ENCODE measurements around the gene HNF1A. TPM values are rescaled to one million over a fixed set of nuclear protein-coding genes. Genes with fewer than 3 reads are reported as not detected.

HNF1A gene
- total and polyA plus RNA-seq, 9 of the 15 experiments (the other 6 are each of a cell fraction or from before 2014, with no cell fraction given): not detected

- TF ChIP-seq, protein P1, sequence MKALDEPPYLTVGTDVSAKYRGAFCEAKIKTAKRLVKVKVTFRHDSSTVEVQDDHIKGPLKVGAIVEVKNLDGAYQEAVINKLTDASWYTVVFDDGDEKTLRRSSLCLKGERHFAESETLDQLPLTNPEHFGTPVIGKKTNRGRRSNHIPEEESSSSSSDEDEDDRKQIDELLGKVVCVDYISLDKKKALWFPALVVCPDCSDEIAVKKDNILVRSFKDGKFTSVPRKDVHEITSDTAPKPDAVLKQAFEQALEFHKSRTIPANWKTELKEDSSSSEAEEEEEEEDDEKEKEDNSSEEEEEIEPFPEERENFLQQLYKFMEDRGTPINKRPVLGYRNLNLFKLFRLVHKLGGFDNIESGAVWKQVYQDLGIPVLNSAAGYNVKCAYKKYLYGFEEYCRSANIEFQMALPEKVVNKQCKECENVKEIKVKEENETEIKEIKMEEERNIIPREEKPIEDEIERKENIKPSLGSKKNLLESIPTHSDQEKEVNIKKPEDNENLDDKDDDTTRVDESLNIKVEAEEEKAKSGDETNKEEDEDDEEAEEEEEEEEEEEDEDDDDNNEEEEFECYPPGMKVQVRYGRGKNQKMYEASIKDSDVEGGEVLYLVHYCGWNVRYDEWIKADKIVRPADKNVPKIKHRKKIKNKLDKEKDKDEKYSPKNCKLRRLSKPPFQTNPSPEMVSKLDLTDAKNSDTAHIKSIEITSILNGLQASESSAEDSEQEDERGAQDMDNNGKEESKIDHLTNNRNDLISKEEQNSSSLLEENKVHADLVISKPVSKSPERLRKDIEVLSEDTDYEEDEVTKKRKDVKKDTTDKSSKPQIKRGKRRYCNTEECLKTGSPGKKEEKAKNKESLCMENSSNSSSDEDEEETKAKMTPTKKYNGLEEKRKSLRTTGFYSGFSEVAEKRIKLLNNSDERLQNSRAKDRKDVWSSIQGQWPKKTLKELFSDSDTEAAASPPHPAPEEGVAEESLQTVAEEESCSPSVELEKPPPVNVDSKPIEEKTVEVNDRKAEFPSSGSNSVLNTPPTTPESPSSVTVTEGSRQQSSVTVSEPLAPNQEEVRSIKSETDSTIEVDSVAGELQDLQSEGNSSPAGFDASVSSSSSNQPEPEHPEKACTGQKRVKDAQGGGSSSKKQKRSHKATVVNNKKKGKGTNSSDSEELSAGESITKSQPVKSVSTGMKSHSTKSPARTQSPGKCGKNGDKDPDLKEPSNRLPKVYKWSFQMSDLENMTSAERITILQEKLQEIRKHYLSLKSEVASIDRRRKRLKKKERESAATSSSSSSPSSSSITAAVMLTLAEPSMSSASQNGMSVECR (CRISPR knock-in tag; IDR thresholded peaks at IDR 0.05): no peak
- TF ChIP-seq POLR2G (IDR thresholded peaks at IDR 0.05; ENCODE audit: low read depth, low read length) (no peak), RHOXF2B (CRISPR knock-in tag; conservative IDR thresholded peaks at IDR 0.05) (no peak), ZNF217 (CRISPR knock-in tag; IDR thresholded peaks at IDR 0.05) (no peak), KDM5B (IDR thresholded peaks at IDR 0.05; ENCODE audit: insufficient replicate concordance, low read depth, low read length) (no peak), HCFC1 (IDR thresholded peaks at IDR 0.05; ENCODE audit: low read depth, low read length) (no peak), GABPA (tag; conservative IDR thresholded peaks at IDR 0.05; ENCODE audit: low read depth) (no peak), MIER1 (IDR thresholded peaks at IDR 0.05; ENCODE audit: low read depth) (no peak), GTF3C2 (IDR thresholded peaks at IDR 0.05; ENCODE audit: borderline replicate concordance, extremely low read depth, insufficient read length) (no peak), BCOR (IDR thresholded peaks at IDR 0.05) (peak; percentile 89)
Measured at GRCh38 chr12:120981407-120981941, 3.1 kb downstream of the HNF1A start (continued).

Data from K562 (cell line).